HG02678 (cell line): Measurements from ENCODE around the gene FKBP14.

Source experiments
- ATAC-seq: cut with Tn5 transposase; IDR thresholded peaks from one replicate; pipeline ENCODE4 v1.9.1; 2021; ENCODE audit warnings: mild to moderate bottlenecking, moderate library complexity; ENCODE audit not compliant: unreplicated experiment

FKBP14 gene

GRCh38 chr7:29993140-29993539 is 33.4 kb downstream of the FKBP14 start:
- ATAC-seq, result no peak

GRCh38 chr7:29991937-29992336 is 34.6 kb downstream of the FKBP14 start:
- ATAC-seq, result no peak

DNA sequence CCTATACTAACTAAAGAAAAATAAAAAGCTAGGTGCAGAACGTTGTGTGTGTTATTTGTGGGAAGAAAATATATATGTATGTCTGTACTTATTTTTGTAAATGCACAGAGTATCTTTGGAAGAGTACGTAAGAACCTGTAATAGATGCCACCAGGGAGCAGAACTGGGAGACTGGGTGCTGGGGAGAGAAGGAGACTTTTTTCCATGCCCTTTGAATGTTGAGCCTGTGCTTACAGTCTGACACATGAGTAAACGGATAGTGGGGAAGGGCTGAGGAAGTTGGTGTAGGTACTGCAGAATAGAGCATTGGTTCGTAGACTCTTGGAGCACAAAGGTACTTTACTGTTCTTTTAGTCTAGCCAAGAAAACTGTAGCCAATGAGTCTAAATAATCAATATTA is 35.6 kb downstream of the FKBP14 start:
- ATAC-seq, result no peak

GRCh38 chr7:29989257-29989995 is 37.1 kb downstream of the FKBP14 start, which contains the start of gene SCRN1:
Gene SCRN1 (minus strand): TSS chr7:29989801. CDS start chr7:29969067, 20,734 bp downstream.
- peak; percentile 38 for ATAC-seq

DNA sequence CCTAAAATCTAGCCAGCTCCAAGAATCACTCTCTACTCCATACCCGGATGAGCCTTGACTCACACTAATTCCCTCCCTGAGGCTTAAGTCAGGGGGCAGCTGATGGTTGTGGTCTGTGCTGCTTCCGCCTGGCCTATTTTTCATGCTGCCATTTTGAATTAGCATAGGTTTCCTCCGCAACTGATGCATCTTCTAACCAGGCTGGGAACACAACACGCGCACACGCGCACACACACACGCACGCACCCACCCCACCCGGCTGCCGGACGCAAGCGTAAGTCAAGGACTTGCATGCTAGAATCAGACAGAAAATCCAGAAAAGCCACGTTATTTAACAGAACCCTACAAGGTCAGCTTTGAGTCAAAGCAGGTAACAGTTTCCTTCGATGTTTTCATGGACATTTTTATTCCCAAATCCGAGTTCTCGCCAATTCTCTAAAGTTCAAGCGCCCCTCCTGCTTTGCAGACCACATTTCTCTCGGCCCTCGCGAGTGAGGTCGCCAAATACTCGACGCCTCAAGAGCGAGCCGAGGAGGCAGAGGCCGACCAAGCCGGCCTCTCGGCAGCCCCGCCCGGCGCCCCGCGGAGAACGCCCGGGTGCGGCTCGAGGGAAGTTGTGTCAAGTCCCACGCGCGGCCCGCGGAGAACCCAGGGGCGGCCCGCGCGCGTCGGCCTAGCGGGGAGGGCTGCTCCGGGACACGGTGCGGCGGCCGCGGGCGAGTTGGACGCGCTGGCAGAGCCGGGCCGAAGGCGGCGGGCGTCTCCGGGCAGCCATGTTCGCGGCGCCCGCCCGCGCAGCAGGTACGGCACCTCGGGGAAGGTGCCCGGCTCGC is 37.9 kb downstream of the FKBP14 start:
- peak; percentile 34 for ATAC-seq

DNA sequence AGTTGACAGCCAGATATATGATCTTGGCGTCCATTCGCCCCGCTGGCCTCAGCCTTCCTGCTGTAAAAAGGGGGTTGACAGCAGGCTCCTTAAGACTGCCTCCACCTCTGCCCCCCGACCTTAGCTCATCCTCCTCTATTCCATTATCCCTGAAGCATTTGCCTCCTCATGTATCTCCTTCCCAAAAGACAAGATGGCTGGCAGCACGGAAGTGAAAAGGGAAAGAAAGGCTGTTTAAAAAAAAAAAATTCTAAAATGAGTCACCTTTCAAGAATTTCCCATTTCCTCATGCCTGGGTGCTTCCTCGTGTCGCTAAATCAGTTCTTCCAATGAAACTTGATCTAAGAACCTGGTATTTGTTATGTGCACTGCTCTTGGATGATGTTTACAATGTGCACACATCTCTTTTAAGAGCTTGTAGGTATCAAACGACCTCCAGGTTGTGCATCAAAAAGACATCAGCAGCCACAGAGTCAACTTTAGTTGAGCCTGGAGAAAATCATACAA is 38.6 kb downstream of the FKBP14 start:
- no peak for ATAC-seq

GRCh38 chr7:29987083-29987482 is 39.4 kb downstream of the FKBP14 start:
- no peak for ATAC-seq

GRCh38 chr7:29980151-29980550 is 46.4 kb downstream of the FKBP14 start:
- no peak for ATAC-seq

DNA sequence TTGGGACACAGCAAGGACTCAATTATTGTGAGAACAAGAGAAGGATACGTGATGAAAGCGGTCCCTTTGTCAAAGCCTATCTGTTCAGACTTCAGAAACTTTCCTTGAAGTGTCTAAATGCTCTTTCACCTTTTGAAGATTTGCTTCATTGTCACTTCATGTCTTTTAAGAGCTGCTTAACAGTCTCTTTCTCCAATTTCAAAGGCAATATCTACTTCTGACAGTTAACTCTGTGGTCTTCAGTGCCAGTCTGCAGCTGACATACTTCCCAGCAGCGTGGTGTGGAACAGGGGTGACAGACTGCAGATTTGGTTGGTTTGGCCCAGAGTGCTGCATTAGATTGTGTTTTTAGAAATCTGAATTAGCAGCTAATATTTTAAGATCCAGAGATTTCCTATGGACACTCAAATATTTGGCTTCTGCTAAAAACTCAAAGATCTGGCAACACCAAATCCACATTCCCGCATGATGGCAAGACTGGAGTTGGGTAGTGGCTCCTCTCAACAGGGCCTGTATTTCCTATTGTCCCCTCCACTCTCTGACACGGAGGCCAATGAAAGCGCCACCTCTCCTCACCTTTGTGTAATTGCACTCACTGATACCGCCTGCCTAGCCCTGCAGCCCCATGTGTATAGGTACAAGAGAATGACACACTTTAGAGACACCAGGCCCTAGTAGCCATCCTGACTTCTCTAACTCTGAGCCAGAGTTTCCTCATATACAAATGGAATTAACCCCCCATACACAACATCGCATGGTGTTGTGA is 48.4 kb downstream of the FKBP14 start:
- no peak for ATAC-seq

GRCh38 chr7:29976673-29977415 is 49.7 kb downstream of the FKBP14 start:
- no peak for ATAC-seq

GRCh38 chr7:29976266-29976665 is 50.2 kb downstream of the FKBP14 start:
- no peak for ATAC-seq

DNA sequence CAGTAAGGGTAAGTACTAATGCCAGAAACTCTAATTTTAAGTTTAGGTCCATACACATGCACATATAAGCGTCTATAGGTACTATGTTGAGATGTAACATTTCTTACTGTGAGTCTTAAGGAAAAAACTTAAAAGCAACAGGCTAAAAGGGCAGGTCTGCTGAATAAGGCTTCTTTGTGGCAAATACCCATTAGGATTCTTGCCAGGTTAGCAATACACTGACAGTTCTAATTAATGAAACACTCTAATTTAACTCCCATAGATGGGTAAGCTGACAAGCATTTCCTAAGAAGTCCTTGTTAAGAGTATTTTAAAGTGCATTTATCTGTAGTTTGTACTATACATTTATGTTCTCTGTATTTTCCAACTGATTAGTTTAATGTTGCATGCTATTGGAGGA is 50.9 kb downstream of the FKBP14 start:
- no peak for ATAC-seq

DNA sequence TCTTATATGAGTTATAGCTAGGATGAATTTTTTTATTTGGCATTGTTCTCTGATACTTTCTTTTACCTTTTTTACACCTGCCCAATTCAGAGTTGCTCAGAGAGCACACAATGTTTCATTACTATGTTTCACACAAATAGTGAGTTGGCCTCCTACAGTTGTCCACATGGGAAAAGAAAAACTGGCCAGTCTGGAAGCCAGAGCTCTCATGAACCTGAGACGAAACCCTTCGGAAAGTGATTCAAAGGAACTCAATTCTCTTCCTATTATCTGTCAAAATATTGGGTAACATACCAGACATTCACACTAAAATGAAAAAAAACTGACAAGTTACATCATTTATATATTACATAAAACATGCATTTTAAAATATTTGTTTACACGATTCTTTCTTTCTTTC is 52.2 kb downstream of the FKBP14 start:
- no peak for ATAC-seq

GRCh38 chr7:29972315-29972669 is 54.2 kb downstream of the FKBP14 start:
- ATAC-seq, result no peak

DNA sequence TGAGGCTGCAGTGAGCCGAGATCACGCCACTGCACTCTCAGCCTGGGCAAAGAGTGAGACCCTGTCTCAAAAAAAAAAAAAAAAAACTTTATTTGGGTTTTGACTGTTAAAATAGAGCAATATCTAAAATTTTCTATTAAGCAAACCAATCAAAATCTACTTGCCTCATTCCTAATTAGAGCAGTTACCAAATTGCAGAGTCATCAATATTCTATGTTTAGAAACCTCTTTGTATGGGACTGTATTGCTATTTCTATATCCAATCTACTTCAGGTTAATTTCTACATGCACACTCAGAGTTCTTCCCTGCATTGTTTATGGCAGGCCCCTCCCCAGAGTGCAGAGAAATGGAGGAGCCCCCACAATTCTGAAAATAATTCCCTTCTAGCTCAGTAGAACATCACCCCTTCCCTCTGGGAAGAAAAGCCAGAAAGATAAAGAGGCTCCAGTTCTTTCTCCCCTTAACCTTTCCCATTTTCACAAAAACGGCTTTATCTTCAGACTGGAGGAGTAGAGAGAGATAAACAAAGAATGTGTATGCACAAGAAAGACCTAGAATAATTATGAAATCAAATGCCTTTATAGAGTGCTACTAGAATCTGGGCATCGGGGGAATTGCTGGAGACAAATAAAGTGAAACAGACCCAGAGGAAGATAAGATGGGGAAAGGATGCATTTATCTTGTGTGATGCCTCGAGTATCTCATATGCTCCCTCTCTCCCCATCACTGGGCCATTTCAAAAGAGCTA is 54.8 kb downstream of the FKBP14 start:
- ATAC-seq, result no peak

DNA sequence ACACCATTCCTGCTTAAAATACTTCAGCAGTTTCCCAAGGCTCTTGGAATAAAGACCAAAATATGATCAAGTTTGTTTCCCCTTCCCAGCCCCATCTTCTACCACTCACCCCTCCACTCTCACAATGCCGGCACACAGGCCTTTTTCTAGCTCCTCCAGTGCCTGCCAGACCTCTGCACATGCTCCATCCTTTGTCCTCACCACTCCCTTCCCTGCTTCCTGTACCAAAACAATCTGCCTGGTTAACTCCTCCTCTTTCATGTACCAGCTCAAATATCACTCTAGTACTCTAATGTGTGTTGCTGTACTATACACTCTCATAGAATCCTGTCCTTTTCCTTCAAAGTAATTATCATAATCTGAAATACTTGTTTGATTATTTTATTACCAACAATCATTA is 56.3 kb downstream of the FKBP14 start:
- ATAC-seq, result no peak

- ATAC-seq, result no peak
Observed at GRCh38 chr7:29969738-29970137, 56.8 kb downstream of the FKBP14 start.

DNA sequence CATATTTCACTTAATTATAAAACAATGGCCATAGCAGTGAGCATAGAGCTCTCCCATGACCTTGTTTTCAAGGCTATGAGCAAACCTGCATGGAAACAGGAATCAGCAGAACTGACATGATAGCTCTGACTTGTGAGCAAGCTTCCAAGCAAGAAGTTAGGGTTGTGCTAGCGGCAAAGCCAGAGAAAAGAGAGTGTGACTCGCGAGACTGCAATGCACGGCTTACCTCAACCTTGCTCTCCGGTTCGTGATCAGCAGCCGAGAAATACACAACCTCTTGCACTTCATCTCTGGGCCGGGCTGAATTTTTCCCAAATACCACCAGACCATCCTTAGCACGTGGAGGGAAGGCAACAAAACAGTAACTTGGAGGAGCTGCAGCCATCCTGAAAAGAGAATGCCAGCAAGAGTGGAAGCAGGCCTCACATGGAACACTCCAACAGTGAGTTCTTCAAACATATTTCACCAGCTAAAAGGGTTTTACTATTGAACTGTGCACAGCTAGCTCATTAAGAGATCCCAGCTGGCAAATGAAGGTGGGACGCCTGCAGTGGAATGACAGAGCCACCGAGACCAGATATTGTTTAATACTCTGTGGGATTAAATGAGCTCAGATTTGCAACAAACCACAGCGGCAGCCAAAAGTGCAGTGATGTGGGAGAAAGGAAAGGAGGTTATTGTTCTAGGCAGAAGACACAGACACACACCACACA is 57.7 kb downstream of the FKBP14 start:
- ATAC-seq, result no peak

- no peak for ATAC-seq
Observed at GRCh38 chr7:29965030-29965429, 61.5 kb downstream of the FKBP14 start.
